Fibroblast of skin of right biceps (primary cell): ENCODE data around the gene NFATC3.
A peak's percentile ranks its signal among the peaks of the same experiment; 100 is the strongest.

Experiments used
- DNase-seq: peaks from one replicate; pipeline ENCODE4 v3.0.0-alpha.2; 2013

Gene NFATC3

GRCh38 chr16:68085259-68086071, at the start of gene NFATC3:
NFATC3 (plus strand) TSS chr16:68085370; CDS start chr16:68085682, 312 bp downstream.
- peak; percentile 98 for DNase-seq

- DNase-seq: no peak
Observed at GRCh38 chr16:68037841-68038597, 47.2 kb upstream of the NFATC3 start.

- peak; percentile 58 for DNase-seq
Observed at GRCh38 chr16:68040506-68041288, 44.5 kb upstream of the NFATC3 start.

GRCh38 chr16:68041783-68042182, 43.4 kb upstream of the NFATC3 start:
- no peak for DNase-seq

DNA sequence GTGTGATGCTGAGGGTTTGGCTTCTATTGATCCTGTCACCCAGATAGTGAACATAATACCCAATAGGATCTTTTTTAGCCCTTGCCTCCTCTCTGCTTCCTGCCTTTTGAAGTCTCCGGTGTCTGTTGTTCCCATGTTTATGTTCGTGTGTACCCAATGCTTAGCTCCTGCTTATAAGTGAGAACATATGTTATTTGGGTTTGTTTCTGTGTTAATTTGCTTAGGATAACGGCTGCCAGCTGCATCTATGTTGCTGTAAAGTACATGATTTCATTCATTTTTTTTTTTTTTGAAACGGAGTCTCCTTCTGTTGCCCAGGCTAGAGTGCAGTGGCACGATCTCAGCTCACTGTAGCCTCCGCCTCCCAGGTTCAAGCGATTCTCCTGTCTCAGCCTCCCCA, 39.1 kb upstream of the NFATC3 start:
- DNase-seq: no peak

- no peak for DNase-seq
Observed at GRCh38 chr16:68047987-68048386, 37.2 kb upstream of the NFATC3 start.

- DNase-seq: no peak
Observed at GRCh38 chr16:68049449-68049848, 35.7 kb upstream of the NFATC3 start.

GRCh38 chr16:68055395-68055794, 29.8 kb upstream of the NFATC3 start:
- no peak for DNase-seq

- DNase-seq: no peak
Observed at GRCh38 chr16:68059804-68060203, 25.4 kb upstream of the NFATC3 start.

DNA sequence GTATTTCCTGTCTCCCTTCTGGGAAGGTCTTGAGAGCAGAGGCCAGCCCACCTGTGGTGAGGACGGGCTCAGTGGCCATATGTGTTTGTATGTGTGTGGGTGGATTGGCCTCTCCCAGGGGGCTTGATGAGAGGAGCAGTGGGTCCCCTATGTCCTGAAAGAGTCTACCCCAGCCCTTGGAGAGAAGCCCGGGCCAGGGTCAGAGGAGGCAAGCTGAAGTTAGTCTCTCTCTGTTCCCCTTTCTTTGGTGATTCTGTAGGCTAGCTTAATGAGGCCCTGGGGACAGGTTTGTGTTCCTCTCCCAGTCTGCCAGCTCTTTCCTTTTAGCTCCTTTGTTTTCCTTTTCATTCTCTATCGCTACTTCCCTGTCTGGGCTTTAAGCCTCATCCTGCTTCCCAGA, 23.8 kb upstream of the NFATC3 start:
- DNase-seq: no peak

GRCh38 chr16:68062910-68063393, 22.2 kb upstream of the NFATC3 start:
- no peak for DNase-seq

DNA sequence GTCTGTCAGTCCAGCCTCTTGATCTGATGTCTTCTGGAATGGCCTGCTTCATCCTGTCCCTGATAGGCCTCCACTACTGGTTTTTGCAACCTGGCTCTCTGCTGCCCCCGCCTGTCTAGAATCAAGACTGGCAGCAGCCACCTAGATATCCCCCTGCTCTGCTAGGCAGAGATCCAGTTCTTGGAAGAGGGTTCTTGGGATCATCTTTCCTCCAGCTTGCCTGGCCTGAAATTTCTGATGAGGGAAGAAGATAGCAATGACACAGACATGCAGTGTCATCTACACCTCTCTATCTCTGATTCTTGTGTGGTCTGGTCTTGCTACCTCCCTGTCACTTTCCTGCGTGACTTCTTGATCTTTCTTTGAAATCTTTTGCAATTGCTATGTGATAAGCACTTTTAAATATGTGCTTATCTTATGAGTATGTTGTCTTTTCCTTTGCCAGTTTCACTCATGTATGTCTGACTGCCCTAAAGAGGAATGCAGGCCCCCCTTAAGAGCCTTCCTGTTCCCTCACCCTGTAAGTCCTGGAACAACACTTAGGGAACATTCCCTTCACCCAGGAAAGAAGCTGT, 20.3 kb upstream of the NFATC3 start:
- peak; percentile 86 for DNase-seq

DNA sequence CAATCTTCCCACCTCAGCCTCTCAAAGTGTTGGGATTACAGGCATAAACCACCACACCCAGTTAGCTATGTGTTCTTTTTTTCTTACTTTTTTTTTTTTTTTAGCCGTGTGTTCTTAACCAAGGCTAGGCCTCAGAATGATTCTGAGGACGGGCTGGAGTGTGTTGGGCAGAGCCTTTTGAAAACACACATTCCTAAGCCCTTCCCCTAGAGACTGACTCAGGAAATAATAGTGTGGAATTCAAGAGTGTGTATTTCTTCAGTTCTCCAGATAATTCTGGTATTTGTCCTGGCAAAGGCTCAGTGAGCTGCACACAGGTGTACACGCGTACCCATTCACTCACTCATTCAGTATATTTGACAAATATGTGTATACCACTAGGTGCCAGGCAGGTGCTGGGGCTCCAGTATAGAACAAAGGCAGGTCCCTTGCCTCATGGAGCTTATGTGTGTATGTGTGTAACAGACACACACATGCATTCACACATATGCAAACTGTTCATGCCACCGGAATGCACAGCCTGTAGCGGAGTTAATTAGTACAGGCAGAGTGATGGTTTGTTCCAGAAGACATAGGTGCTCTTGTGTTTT, 19.4 kb upstream of the NFATC3 start:
- DNase-seq: peak; percentile 81

GRCh38 chr16:68066763-68067162, 18.4 kb upstream of the NFATC3 start:
- DNase-seq: no peak

- DNase-seq: no peak
Observed at GRCh38 chr16:68068926-68069325, 16.2 kb upstream of the NFATC3 start.

DNA sequence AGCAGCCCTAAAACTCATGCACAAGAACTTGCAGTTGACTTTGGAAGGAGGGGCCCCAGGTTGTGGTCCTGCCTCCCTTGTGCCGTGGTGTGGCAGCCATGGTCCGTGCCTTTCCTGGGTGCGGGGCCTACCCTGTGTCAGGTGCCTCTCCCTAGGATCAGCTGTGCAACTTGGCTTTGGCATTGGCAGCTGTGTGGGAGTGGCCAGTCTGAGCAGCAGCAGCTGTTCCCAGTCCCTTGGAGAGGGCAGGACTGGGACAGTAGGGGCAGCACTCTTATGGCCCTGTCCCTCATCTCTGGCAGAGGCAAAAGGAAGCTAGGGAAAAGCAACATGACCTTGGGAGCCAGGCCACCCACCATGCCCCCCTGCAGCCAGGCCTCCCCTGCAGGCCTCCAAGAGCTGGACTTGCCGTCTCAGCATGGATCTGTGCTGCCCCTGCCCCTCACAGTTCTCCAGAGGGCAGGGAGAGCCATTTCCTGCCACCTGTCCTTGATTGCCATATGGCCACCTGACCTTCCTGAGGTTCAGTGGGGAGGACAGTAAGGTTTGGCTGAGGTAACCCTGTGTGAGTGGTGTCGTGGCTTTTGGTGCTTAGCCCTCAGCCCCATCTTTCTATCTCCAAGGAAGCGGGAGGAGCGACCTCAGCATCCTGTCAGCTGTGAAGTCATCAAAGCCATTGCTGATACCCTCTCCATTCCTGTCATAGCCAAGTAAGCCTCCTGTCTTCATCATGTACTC, 15.5 kb upstream of the NFATC3 start:
- no peak for DNase-seq

GRCh38 chr16:68070249-68070730, 14.9 kb upstream of the NFATC3 start:
- DNase-seq: no peak

- no peak for DNase-seq
Observed at GRCh38 chr16:68070806-68071517, 14.2 kb upstream of the NFATC3 start.

DNA sequence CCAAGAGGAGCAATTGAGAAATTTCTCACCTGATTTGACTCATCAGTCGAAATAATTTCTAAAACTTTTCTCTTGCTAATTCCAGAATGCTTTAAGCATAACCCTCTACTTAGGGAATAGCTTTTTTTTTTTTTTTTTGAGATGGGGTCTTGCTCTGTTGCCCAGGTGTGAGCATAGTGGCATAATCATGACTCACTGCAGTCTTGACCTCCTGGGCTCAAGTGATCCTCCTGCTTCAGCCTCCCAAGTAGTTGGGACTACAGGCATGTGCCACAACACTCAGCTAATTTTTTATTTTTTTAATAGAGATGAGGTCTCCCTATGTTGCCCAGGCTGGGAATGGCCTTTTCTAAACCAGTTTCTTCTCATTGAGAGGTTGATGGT, 13.7 kb upstream of the NFATC3 start:
- DNase-seq: no peak

- peak; percentile 48 for DNase-seq
Observed at GRCh38 chr16:68072038-68072695, 13.0 kb upstream of the NFATC3 start.
